Spinal cord (tissue), 10 donors: ENCODE results near the gene PACS1. TPM values are rescaled to one million over a fixed set of nuclear protein-coding genes. Genes with fewer than 3 reads are reported as not detected.

Experiments
- DNase-seq, 6 donors: peaks; one replicate each; pipeline versions ENCODE4 v3.0.0 to v3.0.0-alpha.2; 2013 to 2015; ENCODE audit warnings: low spot score in 6 of 6, low read depth in 4 of 6
- H3K27ac ChIP-seq: one replicate; pipeline ENCODE4 v1.5.1; 2013; ENCODE audit warnings: low read depth, low read length, control low read depth
- H3K27me3 ChIP-seq: one replicate; pipeline ENCODE4 v1.6.1; 2013; ENCODE audit warnings: low read length; ENCODE audit not compliant: control insufficient read depth, insufficient read depth
- H3K36me3 ChIP-seq: one replicate; pipeline ENCODE4 v1.6.1; 2013; ENCODE audit warnings: low read length; ENCODE audit not compliant: control insufficient read depth, insufficient read depth
- H3K4me1 ChIP-seq: one replicate; pipeline ENCODE4 v1.6.1; 2013; ENCODE audit warnings: low read length; ENCODE audit not compliant: control insufficient read depth, insufficient read depth
- H3K4me3 ChIP-seq: one replicate; pipeline ENCODE4 v1.5.1; 2013; ENCODE audit warnings: low read depth, low read length, control low read depth
- H3K9me3 ChIP-seq: one replicate; pipeline ENCODE4 v1.6.1; 2013; ENCODE audit warnings: low read length; ENCODE audit not compliant: control insufficient read depth, insufficient read depth
- WGBS: methylation state at CpG from one replicate; pipeline ENCODE4 v1.1.5; 2013; ENCODE audit warnings: missing lambda C conversion rate; ENCODE audit not compliant: insufficient coverage; 5-methylcytosine and 5-hydroxymethylcytosine counted together
- polyA plus RNA-seq, 2 donors: library from polyadenylated mRNA; unstranded; fragments of 120-200 nt; gene quantifications; one replicate each; pipeline ENCODE4 v1.2.1, GENCODE V29; 2013; ENCODE audit not compliant: insufficient read length in 2 of 2
- total RNA-seq, 2 donors: library from RNA; depleted of rRNA in 1 of 2; stranded (reverse); fragments of 120-200 nt in 1 of 2; fragments of >200 nt in 1 of 2; gene quantifications; one replicate each; pipeline versions ENCODE4 v1.2.3 to v1.2.4, GENCODE V29; 2013 to 2014
- donor health status: healthy.

PACS1 gene
- total and polyA plus RNA-seq, 4 donors: 29.9 to 114 (median 72.1) TPM

DNA sequence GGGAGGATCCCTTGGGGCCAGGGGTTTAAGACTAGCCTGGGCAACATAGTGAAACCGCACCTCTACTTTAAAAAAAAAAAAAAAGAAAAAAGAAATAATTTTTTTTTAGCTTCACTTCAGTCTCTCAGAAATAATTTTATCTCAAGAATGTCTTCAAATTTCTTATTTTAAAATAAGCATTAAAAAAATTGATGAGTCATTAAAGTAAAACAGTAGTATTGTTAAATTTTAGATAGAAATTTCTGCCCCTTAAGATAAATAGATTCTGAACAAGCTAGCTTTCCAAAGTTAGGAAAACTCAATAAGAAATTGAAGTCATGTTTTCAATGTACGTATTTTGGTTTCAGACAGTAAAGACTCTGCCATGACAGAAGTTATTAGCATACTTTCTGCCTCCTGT is 7.7 kb upstream of the PACS1 start:
- no peak for DNase-seq
- Histone ChIP-seq H3K36me3 (peaks cover 74% of the 10 kb centered on the region), H3K27ac (no peak overlapping the region), H3K9me3 (no peaks in the 10 kb centered on the region), H3K27me3 (no peaks in the 10 kb centered on the region), H3K4me1 (no peaks in the 10 kb centered on the region), H3K4me3 (no peak overlapping the region)
- no CpG with 5 or more reads among the region's 2 CpGs for WGBS

DNA sequence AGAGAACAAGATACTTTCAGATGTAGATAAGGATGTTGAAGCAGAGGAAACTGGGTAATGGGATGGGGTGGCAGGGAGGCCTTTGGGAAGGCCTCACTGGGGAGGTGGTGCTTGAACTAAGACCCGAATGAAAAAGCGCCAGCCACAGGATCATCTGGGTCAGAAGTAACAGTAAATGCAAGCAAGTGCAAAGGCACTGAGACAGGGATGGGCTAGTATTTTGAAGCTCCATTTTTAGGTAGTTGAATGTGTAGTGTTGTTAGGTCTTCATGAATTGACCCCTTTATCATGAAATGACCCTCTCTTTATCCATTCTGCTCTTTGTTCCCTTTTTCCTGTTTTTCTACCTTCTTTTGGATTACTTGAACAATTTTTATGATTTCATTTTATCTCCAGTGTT is 6.2 kb upstream of the PACS1 start:
- Histone ChIP-seq H3K27ac (no peak overlapping the region), H3K36me3 (peaks cover 74% of the 10 kb centered on the region), H3K4me1 (peaks cover 12% of the 10 kb centered on the region), H3K9me3 (no peaks in the 10 kb centered on the region), H3K4me3 (no peak overlapping the region), H3K27me3 (no peaks in the 10 kb centered on the region)
- DNase-seq: no peak
- 100% methylated on average over 1 of the region's 2 CpGs for WGBS

DNA sequence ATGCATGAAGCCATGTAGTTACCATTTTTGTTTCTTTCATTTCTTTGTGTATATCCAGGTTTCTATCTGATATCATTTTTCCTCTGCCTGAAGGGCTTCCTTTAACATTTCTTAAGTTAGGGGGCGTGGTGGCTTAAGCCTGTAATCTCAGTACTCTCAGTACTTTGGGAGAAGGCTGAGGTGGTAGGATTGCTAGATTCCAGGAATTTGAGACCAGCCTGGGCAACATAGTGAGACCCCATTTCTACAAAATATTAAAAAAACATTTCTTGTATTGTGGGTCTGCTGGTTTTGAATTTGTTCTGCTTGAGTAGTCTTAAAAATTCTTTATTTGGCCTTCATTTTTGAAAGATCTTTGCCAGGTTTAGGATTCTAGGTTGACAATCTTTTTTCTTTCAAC is 5.5 kb upstream of the PACS1 start:
- peaks cover 70% of the 10 kb centered on the region for H3K36me3 ChIP-seq
- H3K4me3 ChIP-seq: no peak overlapping the region
- no peak for DNase-seq
- H3K9me3 ChIP-seq: no peaks in the 10 kb centered on the region
- peaks cover 18% of the 10 kb centered on the region for H3K4me1 ChIP-seq
- H3K27ac ChIP-seq: no peak overlapping the region
- no CpG with 5 or more reads among the region's 1 CpG for WGBS
- H3K27me3 ChIP-seq: no peaks in the 10 kb centered on the region

GRCh38 chr11:66066751-66067150 is 3.3 kb upstream of the PACS1 start:
- Histone ChIP-seq H3K36me3 (peaks cover 50% of the 10 kb centered on the region), H3K9me3 (no peaks in the 10 kb centered on the region), H3K27ac (no peak overlapping the region), H3K4me1 (peaks cover 25% of the 10 kb centered on the region), H3K4me3 (no peak overlapping the region), H3K27me3 (no peaks in the 10 kb centered on the region)
- WGBS: 100% methylated on average over 1 of the region's 3 CpGs
- DNase-seq: no peak

GRCh38 chr11:66067640-66068039 is 2.4 kb upstream of the PACS1 start:
- peaks cover 49% of the 10 kb centered on the region for H3K36me3 ChIP-seq
- H3K27ac ChIP-seq: no peak overlapping the region
- no peak overlapping the region for H3K4me3 ChIP-seq
- no peaks in the 10 kb centered on the region for H3K27me3 ChIP-seq
- WGBS: 67% methylated on average over 4 of the region's 4 CpGs
- H3K9me3 ChIP-seq: no peaks in the 10 kb centered on the region
- H3K4me1 ChIP-seq: peaks cover 25% of the 10 kb centered on the region
- DNase-seq: no peak

DNA sequence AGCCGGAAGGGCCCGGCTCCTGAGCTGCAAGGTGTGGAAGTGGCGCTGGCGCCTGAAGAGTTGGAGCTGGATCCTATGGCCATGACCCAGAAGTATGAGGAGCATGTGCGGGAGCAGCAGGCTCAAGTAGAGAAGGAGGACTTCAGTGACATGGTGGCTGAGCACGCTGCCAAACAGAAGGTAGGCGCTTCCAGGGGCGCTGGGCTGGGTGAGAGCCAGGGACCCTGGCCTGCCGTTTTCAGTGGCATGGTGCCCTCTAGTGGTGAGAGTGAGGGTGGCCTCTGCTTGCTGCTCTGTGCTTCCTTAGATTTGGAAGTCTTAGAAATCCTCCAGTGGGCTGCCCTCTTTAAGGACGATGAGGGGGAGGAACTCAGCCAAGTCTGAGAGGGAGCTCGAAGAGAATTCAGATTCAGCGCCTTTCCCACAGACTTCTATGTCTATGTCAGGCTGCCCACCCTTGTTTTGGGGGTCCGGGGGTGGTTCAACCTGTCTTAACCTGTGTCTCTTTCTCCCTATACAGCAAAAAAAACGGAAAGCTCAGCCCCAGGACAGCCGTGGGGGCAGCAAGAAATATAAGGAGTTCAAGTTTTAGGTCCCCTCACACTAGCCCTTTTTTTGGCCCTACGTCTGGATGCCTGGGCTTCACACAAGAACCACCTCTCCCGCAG is 1.8 kb upstream of the PACS1 start:
- Histone ChIP-seq H3K4me3 (no peak overlapping the region), H3K27ac (peak overlapping the region; percentile 6), H3K4me1 (peaks cover 25% of the 10 kb centered on the region), H3K36me3 (peaks cover 46% of the 10 kb centered on the region), H3K9me3 (no peaks in the 10 kb centered on the region), H3K27me3 (no peaks in the 10 kb centered on the region)
- DNase-seq: peak in 4 of 6 donors; percentile 63 to 92 (median 84)
- WGBS: 52% methylated on average over 11 of the region's 17 CpGs

GRCh38 chr11:66068923-66069714 is 953 bp upstream of the PACS1 start:
- H3K4me1 ChIP-seq: peaks cover 25% of the 10 kb centered on the region
- H3K4me3 ChIP-seq: peak overlapping the region; percentile 45
- 71% methylated on average over 14 of the region's 14 CpGs for WGBS
- H3K36me3 ChIP-seq: peaks cover 38% of the 10 kb centered on the region
- H3K9me3 ChIP-seq: no peaks in the 10 kb centered on the region
- peak overlapping the region; percentile 83 for H3K27ac ChIP-seq
- peak in 2 of 6 donors; percentile 63 to 68 for DNase-seq
- no peaks in the 10 kb centered on the region for H3K27me3 ChIP-seq

DNA sequence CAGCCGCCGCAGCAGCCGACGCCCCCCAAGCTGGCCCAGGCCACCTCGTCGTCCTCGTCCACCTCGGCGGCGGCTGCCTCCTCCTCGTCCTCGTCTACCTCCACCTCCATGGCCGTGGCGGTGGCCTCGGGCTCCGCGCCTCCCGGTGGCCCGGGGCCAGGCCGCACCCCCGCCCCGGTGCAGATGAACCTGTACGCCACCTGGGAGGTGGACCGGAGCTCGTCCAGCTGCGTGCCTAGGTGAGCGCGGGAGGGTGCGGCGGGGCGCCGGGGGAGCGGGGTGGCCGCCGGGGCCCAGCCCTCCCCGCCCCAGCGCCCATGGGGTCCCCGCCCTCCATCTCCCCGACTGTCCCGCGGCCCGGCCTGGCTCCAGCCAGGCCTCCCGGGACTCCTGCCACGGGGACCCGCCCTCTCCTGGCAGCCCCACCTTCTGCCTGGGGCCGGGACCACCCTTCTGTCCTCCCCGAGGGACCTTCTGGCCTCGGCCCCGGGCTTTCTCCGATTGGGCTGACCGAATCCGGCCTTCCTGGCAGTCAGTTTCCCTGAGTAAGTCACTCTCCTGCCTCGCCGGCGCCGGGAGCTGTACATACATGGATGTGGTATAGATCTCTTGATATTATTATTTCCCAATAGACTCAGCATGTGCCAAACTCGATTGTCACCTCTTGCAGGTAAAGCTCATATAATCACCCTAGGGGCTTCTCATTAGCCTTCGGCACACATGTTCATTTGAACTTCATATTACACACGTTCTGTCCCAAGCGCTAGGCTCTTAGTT is 720 bp downstream of the PACS1 start:
- Histone ChIP-seq H3K4me1 (peaks cover 25% of the 10 kb centered on the region), H3K27ac (peak overlapping the region; percentile 47), H3K27me3 (no peaks in the 10 kb centered on the region), H3K9me3 (no peaks in the 10 kb centered on the region), H3K4me3 (peak overlapping the region; percentile 65), H3K36me3 (peaks cover 43% of the 10 kb centered on the region)
- under 1% methylated on average over 54 of the region's 60 CpGs for WGBS
- DNase-seq: peak in 2 of 6 donors; percentile 35 to 48

DNA sequence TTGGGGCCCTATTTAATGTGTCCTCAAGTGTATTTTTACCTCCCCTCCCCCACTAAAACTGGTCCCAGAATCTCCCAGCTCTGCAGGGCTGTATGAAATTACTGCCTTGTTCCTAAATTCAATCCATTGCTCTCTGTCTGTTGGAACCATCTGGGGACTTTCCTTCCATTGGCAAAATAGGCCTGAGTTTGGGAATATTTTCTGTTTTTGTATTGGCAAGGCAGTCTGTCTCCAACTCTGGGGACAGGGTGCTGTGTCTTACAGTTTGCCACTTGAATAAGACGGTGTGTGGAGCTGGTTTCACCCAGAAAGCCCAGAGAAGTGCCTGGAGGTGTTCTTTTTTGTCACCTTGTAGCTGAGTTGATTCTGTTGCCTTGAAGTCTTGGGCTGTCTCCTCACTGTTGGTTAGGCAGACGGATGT is 1.3 kb downstream of the PACS1 start:
- Histone ChIP-seq H3K9me3 (no peaks in the 10 kb centered on the region), H3K27me3 (no peaks in the 10 kb centered on the region), H3K27ac (no peak overlapping the region), H3K4me3 (peak overlapping the region; percentile 65), H3K4me1 (peaks cover 25% of the 10 kb centered on the region), H3K36me3 (peaks cover 42% of the 10 kb centered on the region)
- DNase-seq: peak in 1 of 6 donors; percentile 49
- WGBS: 23% methylated on average over 1 of the region's 2 CpGs
